K562 (cell line): ENCODE measurements around the gene ZFYVE27. TPM values are rescaled to one million over a fixed set of nuclear protein-coding genes. Genes with fewer than 3 reads are reported as not detected.

Source experiments
- ATAC-seq: fragments of 200-7000 bp; cut with Tn5 transposase; 3 replicates; pipeline ENCODE4 v1.9.1; 2020; ENCODE audit warnings: moderate library complexity
- BruUV-seq: library from RNA; stranded (reverse); fragments of 400-500 nt; replicated peaks from 2 replicates; lab custom pipeline; 2021; lab: Mats Ljungman, UMichigan
- CTCF ChIA-PET: fragments of 300-600 bp; formaldehyde crosslinking; extraction: SDS; loops from one replicate; lab custom pipeline; 2021; ENCODE audit warnings: low intra/inter-chr PET ratio; lab: Yijun Ruan, JAX
- POLR2A ChIA-PET: fragments of 300-600, 350-650 bp; sonication (Branson Sonifier 250); formaldehyde crosslinking; extraction: SDS; loops from one replicate; lab custom pipeline; 2021; ENCODE audit warnings: antibody characterized with exemption, inconsistent platforms; lab: Yijun Ruan, JAX
- DNase-seq, 4 experiments: peaks; one replicate each; pipeline versions ENCODE4 v3.0.0 to v3.0.0-alpha.2; 2011 to 2018; ENCODE audit warnings: low spot score in 3 of 4, mixed read lengths in 3 of 4; ENCODE audit errors: extremely low read depth in 1 of 4
- FAIRE-seq: peaks from 2 replicates; lab custom pipeline; 2011; peaks lifted over from hg19 to GRCh38; lab: Jason Lieb, UNC
- H2AFZ ChIP-seq: 2 replicates; pipeline ENCODE4 v1.6.0; 2011; ENCODE audit warnings: low read depth, low read length, control low read depth, inconsistent platforms
- H3K27ac ChIP-seq: fragments of 200-600 bp; 3 replicates; pipeline ENCODE4 v1.8.0; 2011; ENCODE audit warnings: low read depth, mild to moderate bottlenecking, control low read depth, inconsistent platforms, low read length, moderate library complexity, mixed read lengths; ENCODE audit errors: extremely low read depth
- H3K27me3 ChIP-seq, 2 experiments: fragments of 300-600 bp in 1 of 2; 2 replicates in 1 of 2; 3 replicates in 1 of 2; pipeline versions ENCODE4 v1.6.0 to v1.8.0; 2011; ENCODE audit warnings: inconsistent platforms in 2 of 2, low read length in 2 of 2, mild to moderate bottlenecking in 1 of 2, mixed read lengths in 1 of 2, moderate library complexity in 1 of 2; ENCODE audit not compliant: control insufficient read depth in 2 of 2, insufficient read depth in 2 of 2
- H3K36me3 ChIP-seq: fragments of 300-600 bp; 3 replicates; pipeline ENCODE4 v1.8.0; 2011; ENCODE audit warnings: mild to moderate bottlenecking, low read length, inconsistent platforms; ENCODE audit not compliant: control insufficient read depth, insufficient read depth
- H3K4me1 ChIP-seq, 2 experiments: fragments of 200-600 bp in 1 of 2; replicated peaks in 1 of 2; 2 replicates in 1 of 2; 3 replicates in 1 of 2; pipeline versions ENCODE4 v1.5.1 to v1.8.0; 2011; ENCODE audit warnings: inconsistent platforms in 2 of 2, low read length in 2 of 2, mild to moderate bottlenecking in 1 of 2, mixed read lengths in 1 of 2, moderate library complexity in 1 of 2; ENCODE audit not compliant: control insufficient read depth in 2 of 2, insufficient read depth in 2 of 2
- H3K4me2 ChIP-seq: 2 replicates; pipeline ENCODE4 v1.6.1; 2011; ENCODE audit warnings: low read length, control low read depth, inconsistent platforms, mixed read lengths; ENCODE audit not compliant: insufficient read depth
- H3K4me3 ChIP-seq: fragments of 200-600 bp; sonication (generic), shearing (Covaris generic); 2 replicates; pipeline ENCODE4 v1.5.1; 2016; ENCODE audit warnings: control low read depth, inconsistent platforms
- H3K79me2 ChIP-seq: fragments of 200-600 bp; 3 replicates; pipeline ENCODE4 v1.8.0; 2011; ENCODE audit warnings: low read length, inconsistent platforms; ENCODE audit not compliant: control insufficient read depth, insufficient read depth
- H3K9ac ChIP-seq, 2 experiments: 2 replicates each; pipeline versions ENCODE4 v1.6.0 to v1.6.1; 2011; ENCODE audit warnings: low read depth in 2 of 2, low read length in 2 of 2, control low read depth in 1 of 2, inconsistent platforms in 1 of 2, mild to moderate bottlenecking in 1 of 2, mixed read lengths in 1 of 2; ENCODE audit not compliant: insufficient read depth in 1 of 2
- H3K9me1 ChIP-seq: one replicate; pipeline ENCODE4 v1.6.0; 2011; ENCODE audit warnings: inconsistent platforms, mild to moderate bottlenecking, low read length, moderate library complexity; ENCODE audit not compliant: control insufficient read depth, insufficient read depth
- H3K9me3 ChIP-seq: replicated peaks from 2 replicates; pipeline ENCODE4 v1.5.1; 2011; ENCODE audit warnings: low read depth, low read length, inconsistent platforms; ENCODE audit not compliant: control insufficient read depth, insufficient read depth
- H4K20me1 ChIP-seq: replicated peaks from 2 replicates; pipeline ENCODE4 v1.6.1; 2011; ENCODE audit warnings: low read length, inconsistent platforms, mixed read lengths; ENCODE audit not compliant: control insufficient read depth, insufficient read depth
- ATF2 ChIP-seq: sonication (generic); formaldehyde crosslinking; IDR thresholded peaks from 2 replicates; pipeline ENCODE4 v1.8.1; 2022; ENCODE audit warnings: missing genetic modification reagents
- CTCFL ChIP-seq: IDR thresholded peaks from 2 replicates; pipeline ENCODE4 v1.6.1; 2011; ENCODE audit warnings: borderline replicate concordance, low read depth, mild to moderate bottlenecking, moderate library complexity, low read length; ENCODE audit not compliant: insufficient read depth, poor library complexity, severe bottlenecking
- FIP1L1 ChIP-seq: fragments of 200-400 bp; formaldehyde crosslinking; IDR thresholded peaks from 2 replicates; pipeline ENCODE4 v1.6.1; 2018; ENCODE audit warnings: mild to moderate bottlenecking, low read depth, low read length; ENCODE audit not compliant: poor library complexity, severe bottlenecking
- ILK ChIP-seq: fragments of 450-650 bp; IDR thresholded peaks from 2 replicates; pipeline ENCODE4 v1.6.1; 2016; ENCODE audit warnings: missing genetic modification characterization, low read depth, mild to moderate bottlenecking, missing compliant biosample characterization, moderate library complexity, borderline replicate concordance
- KDM1A ChIP-seq, 2 experiments: fragments of 450-650 bp; IDR thresholded peaks; 2 replicates each; pipeline ENCODE4 v1.6.1; 2016; ENCODE audit warnings: mild to moderate bottlenecking in 2 of 2
- KLF10 ChIP-seq: fragments of 250-450 bp; sonication (Bioruptor Pico); IDR thresholded peaks from 2 replicates; pipeline ENCODE4 v1.6.1; 2021; ENCODE audit warnings: matching md5 sums
- MCM2 ChIP-seq: fragments of 450-650 bp; IDR thresholded peaks from 2 replicates; pipeline ENCODE4 v1.6.1; 2017; ENCODE audit warnings: low read depth, mild to moderate bottlenecking
- MED1 ChIP-seq: sonication (generic); formaldehyde crosslinking; IDR thresholded peaks from 2 replicates; pipeline ENCODE4 v1.8.1; 2023; ENCODE audit warnings: missing genetic modification reagents, borderline replicate concordance
- MLLT1 ChIP-seq, 2 experiments: fragments of 450-650 bp; IDR thresholded peaks; 2 replicates each; pipeline ENCODE4 v1.6.1; 2016
- XRCC4 ChIP-seq: IDR thresholded peaks from one replicate; pipeline ENCODE4 v1.6.1; 2011; ENCODE audit not compliant: insufficient read depth, insufficient read length; ENCODE audit errors: extremely low read depth
- ZBTB17 ChIP-seq: fragments of 450-650 bp; formaldehyde crosslinking; IDR thresholded peaks from 2 replicates; pipeline ENCODE4 v1.4.0; 2020; ENCODE audit warnings: mild to moderate bottlenecking
- ZNF124 ChIP-seq: sonication (generic); formaldehyde crosslinking; IDR thresholded peaks from 2 replicates; pipeline ENCODE4 v1.8.1; 2022; ENCODE audit warnings: missing genetic modification reagents
- ZNF146 ChIP-seq: IDR thresholded peaks from one replicate; pipeline ENCODE4 v1.6.1; 2018; ENCODE audit warnings: missing compliant biosample characterization; ENCODE audit not compliant: unreplicated experiment
- WGBS: fragments of 100-300 bp; shearing (Covaris generic); methylation state at CpG from one replicate; pipeline ENCODE4 v1.1.6; 2016; ENCODE audit warnings: low coverage, mixed read lengths; ENCODE audit not compliant: insufficient coverage; ENCODE audit errors: missing lambda C conversion rate; 5-methylcytosine and 5-hydroxymethylcytosine counted together
- in situ Hi-C: fragments of 300-500 bp; cut with MboI; formaldehyde crosslinking; loops from 4 replicates; pipeline ENCODE4 v1.15.0; 2018; ENCODE audit warnings: inconsistent platforms, mixed read lengths
- intact Hi-C: fragments of 100-400 bp; cut with micrococcal nuclease; formaldehyde crosslinking; loops from 2 replicates; pipeline ENCODE4 v1.14.2; 2022
- polyA plus RNA-seq, 8 experiments: library from polyadenylated mRNA; depleted of rRNA in 4 of 8; stranded (reverse) in 5 of 8; unstranded in 3 of 8; fragments of >200 nt; fragmentation: Nextera tagmentation in 2 of 8; fragmentation: Illumina TruSeq in 1 of 8; extraction: Ambion mirVana in 2 of 8; extraction: Trizol in 1 of 8; gene quantifications; 2 replicates each; pipeline versions ENCODE4 v1.2.1 to v1.2.3, GENCODE V29; 2011 to 2014; ENCODE audit warnings: inconsistent platforms in 1 of 8, missing spikeins in 1 of 8
- total RNA-seq, 7 experiments: library from RNA; depleted of rRNA in 6 of 7; stranded (reverse); fragments of >200 nt in 6 of 7; fragmentation: Illumina TruSeq in 2 of 7; extraction: Trizol in 2 of 7; gene quantifications; 2 replicates each; pipeline versions ENCODE4 v1.2.1 to v1.2.3, GENCODE V29; 2011 to 2021; ENCODE audit warnings: low replicate concordance in 1 of 7

ZFYVE27 gene
- total and polyA plus RNA-seq, 9 of the 15 experiments (the other 6 are each of a cell fraction or from before 2014, with no cell fraction given) = 0.81 to 21.9 (median 15.3) TPM

- no peak for FAIRE-seq
- H3K27ac ChIP-seq = no peak overlapping the region
- no peaks in the 10 kb centered on the region for H3K9me3 ChIP-seq
- no peak overlapping the region for H3K4me3 ChIP-seq
- peaks cover 0 to 12% of the 10 kb centered on the region in 2 experiments; a peak in 2 of 5 replicates for H3K4me1 ChIP-seq
- H3K36me3 ChIP-seq = peaks cover 12% of the 10 kb centered on the region; the same call in 1 of the 3 replicates
- CTCF ChIA-PET = no interaction called here
- H2AFZ ChIP-seq = no peak overlapping the region
- no peak overlapping the region for H3K9ac ChIP-seq
- H3K27me3 ChIP-seq = no peaks in the 10 kb centered on the region
- no peaks in the 10 kb centered on the region; the same call in 1 of the 2 replicates for H4K20me1 ChIP-seq
- intact Hi-C loops (no loop called here), in situ Hi-C loops (loop anchor here (25.0 kb wide), 1 partner anchor 97 kb away; no protein-coding TSS in a partner anchor)
- DNase-seq = no peak
- no peak for ATAC-seq
- H3K79me2 ChIP-seq = no peaks in the 10 kb centered on the region
- WGBS = 87% methylated on average over 14 of the region's 15 CpGs
- no peaks in the 10 kb centered on the region for H3K9me1 ChIP-seq
- TF ChIP-seq KLF10 (CRISPR knock-in tag) = no peak
- TF ChIP-seq CTCFL = no peak
- no peak for TF ChIP-seq MLLT1 (IDR thresholded peaks at IDR 0.05)
- no peak for TF ChIP-seq ATF2
- TF ChIP-seq MCM2 = no peak
- no peak for TF ChIP-seq ZNF146 (CRISPR knock-in tag)
- no peak for TF ChIP-seq ILK (tag)
- TF ChIP-seq ZNF124 = no peak
- no peak for TF ChIP-seq XRCC4
- no peak for TF ChIP-seq MED1 (CRISPR knock-in tag)
- TF ChIP-seq ZBTB17 (CRISPR knock-in tag) = no peak
- no peak for TF ChIP-seq KDM1A (IDR thresholded peaks at IDR 0.05)
- TF ChIP-seq FIP1L1 = no peak
- H3K4me2 ChIP-seq = no peak overlapping the region
- POLR2A ChIA-PET = no interaction called here
- no TSS peak for BruUV-seq
These were observed 28.3 kb downstream of the ZFYVE27 start for GRCh38 chr10:97765201-97765600.
